Activated gamma-delta T cell treated with Interleukin-2 at 50 U/mL for 16 hours (primary cell): ENCODE results near the gene KCNQ5.
"Not testable (repeated sequence)": the region's sequence is repeated elsewhere in the genome, so short reads cannot be mapped to it uniquely, and the experiment has no call there.

Source experiments
- DNase-seq: peaks from one replicate; pipeline ENCODE4 v3.0.0-alpha.2; 2020

KCNQ5 gene

DNA sequence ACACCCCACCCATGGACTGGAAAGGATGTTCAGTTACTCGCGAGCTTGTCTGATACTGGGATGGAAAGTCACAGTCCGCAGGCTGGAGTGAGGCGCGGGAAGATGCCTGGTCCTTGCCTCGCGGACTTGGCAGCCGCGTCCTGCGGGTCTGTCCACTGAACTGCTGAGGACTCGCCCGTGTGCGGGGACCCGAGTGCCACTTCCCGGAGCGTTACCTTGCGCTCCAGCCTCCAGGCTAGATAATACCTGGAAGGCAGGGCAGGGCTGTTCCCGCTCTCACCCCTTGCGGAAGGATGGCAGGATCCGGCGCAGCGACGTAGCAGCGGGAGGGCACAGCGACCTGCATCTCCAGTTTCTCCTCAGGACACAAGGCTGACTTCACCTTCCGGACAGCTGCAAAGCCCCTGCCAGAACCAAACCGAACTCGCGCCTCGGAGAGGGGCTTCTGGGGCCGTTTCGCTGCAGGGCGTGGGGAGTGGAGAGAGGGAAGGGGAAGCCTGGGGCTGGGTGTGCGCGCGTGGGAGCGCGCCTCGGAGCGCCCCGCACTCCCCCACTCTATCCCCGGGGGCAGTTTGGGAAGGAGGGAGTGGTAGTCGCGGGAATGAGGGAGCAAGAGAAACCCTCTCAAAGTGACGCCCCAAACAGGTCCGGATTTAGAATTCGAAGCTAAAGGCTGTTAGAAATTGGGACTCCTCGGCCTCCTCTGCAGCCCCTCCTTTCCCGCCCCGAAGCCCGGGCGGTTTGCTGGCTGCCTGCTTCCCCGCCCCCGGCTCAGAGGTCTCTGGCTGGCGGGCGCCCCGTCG is at the start of gene KCNQ5:
TSS of gene KCNQ5 (plus strand) at position 774 of the 803 bp plus-strand sequence.
- peak; percentile 5 for DNase-seq

- no peak for DNase-seq
These were observed 42.0 kb upstream of the KCNQ5 start for GRCh38 chr6:72579865-72580264.

DNA sequence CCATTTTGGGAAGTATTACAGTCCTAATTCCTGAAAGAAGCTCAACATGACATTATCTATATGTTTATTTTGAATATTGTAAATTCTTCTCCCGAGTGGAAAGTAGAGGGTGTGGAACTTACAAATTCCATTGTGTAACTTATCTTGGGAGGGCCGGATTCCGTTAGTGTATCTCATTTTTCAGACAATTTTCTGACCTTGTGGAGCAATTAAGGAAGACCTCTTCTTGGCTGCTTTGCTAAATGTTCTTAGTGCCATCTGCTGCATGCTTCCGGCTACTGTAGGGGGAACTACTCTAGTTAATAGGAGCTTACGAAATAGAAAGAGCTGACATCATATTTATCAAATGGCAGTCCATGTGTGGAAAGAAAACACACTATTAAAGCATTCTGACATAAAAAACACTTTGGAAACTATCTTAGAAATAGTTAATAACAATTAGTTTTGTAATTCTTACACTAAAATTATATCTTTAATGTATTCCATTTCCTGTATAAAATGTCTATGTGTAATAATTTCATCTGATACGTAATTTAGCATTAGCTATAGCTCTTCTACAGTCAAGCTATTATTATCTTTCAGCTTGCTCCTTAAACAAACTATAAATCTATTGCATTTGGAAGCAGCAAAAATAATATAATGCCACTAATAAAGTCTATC is 41.5 kb upstream of the KCNQ5 start:
- DNase-seq = no peak

GRCh38 chr6:72580950-72581349 is 40.9 kb upstream of the KCNQ5 start:
- not testable (repeated sequence) for DNase-seq

DNA sequence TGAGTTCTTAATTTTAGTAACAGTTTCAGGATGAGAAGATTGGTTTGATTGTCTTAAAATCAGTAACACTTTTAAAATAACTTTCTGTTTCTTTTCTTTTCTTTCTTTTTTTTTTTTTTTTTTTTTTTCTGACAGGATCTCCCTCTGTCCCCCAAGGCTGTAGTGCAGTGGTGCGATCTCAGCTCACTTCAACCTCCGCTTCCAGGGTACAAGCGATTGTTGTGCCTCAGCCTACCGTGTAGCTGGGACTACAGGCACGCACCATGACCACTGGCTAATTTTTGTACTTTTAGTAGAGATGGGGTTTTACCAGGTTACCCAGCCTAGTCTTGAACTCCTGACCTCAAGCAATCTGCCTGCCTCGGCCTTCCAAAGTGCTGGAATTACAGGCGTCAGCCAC is 33.7 kb upstream of the KCNQ5 start:
- DNase-seq = no peak

DNA sequence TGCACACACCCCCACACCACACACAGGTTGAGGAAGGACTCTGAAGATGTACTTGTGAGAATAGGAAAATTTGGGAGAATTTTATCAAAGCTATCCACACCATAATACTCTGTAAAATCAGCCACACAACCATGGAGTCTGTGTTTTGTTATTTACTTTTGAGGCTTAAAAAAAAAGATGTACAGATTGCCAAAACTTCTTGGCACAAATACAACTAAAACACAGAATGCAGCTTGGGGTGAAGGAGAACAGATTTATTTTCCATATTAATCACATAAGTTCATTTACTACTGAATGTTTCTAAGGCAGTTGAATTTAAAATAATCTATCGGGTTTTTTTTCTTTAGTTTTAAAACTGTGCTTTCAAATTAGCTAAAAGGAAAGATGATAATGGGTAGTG is 32.8 kb upstream of the KCNQ5 start:
- no peak for DNase-seq

DNA sequence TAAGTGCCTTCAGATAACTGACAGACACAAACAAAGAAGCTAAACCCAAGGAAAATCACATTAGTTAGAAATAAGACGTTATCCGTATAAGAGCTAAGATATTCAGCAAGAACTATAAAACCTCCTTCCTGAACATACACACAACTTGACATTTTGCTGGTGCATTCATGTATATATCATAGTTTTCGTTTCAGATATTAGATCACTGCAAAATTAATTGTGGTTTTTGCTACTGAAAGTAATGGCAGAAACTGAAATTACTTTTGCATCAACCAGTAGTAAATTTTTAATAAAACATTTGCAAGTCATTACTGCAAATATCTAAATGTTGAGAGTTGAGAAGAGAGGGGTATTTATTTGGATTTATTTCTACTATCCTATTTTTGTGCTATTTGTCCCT is 26.1 kb upstream of the KCNQ5 start:
- no peak for DNase-seq

GRCh38 chr6:72616406-72617015 is 5.4 kb upstream of the KCNQ5 start:
- no peak for DNase-seq

GRCh38 chr6:72617721-72618120 is 4.1 kb upstream of the KCNQ5 start:
- DNase-seq = no peak

- peak; percentile 48 for DNase-seq
These were observed 1.8 kb upstream of the KCNQ5 start for GRCh38 chr6:72619883-72620696.

GRCh38 chr6:72620871-72621290 is 983 bp upstream of the KCNQ5 start:
- DNase-seq = no peak

GRCh38 chr6:72622094-72622940 is 453 bp downstream of the KCNQ5 start:
- peak; percentile 49 for DNase-seq

GRCh38 chr6:72623808-72624207 is 1.9 kb downstream of the KCNQ5 start:
- DNase-seq = no peak

GRCh38 chr6:72624557-72625160 is 2.8 kb downstream of the KCNQ5 start:
- no peak for DNase-seq

DNA sequence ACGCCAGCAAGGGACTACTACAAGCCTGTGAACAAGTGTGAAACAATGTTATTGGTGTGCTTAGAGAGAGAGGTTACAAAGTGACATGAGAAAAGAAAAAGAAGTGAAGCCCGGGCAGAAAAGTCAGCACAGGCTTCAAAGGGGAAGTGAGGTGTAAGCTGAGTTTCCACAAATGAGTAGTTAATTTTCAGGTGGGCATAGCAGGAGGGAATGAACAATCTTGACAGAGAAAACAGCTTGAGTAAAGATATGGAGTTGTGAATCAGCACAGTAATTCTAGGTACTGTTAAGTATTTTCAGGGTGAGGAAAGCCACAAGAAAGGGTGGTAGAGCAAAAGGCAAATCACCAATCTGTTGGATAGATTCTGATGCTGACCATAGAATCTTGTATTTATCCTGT is 4.3 kb downstream of the KCNQ5 start:
- no peak for DNase-seq

GRCh38 chr6:72627539-72627938 is 5.7 kb downstream of the KCNQ5 start:
- DNase-seq = no peak

GRCh38 chr6:72631480-72631879 is 9.6 kb downstream of the KCNQ5 start:
- DNase-seq = no peak

DNA sequence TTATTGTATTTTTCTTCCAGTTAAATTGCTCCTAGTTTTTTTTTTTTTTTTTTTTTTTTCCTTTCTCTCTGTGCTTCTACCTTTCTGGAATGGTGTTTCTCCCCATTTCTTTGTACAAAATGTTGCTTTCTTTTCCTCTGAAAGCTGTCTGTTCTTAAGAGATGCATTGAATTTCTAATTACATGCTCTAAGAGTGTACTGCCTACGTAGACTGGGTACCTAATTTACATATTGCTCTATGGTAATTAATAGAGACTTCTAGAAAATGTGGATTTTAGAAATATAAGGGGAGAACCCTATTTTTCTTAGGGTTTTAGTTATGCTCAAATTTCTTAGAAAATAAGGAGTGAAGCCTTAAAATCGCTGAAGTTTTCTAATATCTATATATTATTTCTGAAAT is 13.8 kb downstream of the KCNQ5 start:
- no peak for DNase-seq

GRCh38 chr6:72636215-72636614 is 14.4 kb downstream of the KCNQ5 start:
- no peak for DNase-seq

GRCh38 chr6:72636786-72637185 is 14.9 kb downstream of the KCNQ5 start:
- DNase-seq = no peak

DNA sequence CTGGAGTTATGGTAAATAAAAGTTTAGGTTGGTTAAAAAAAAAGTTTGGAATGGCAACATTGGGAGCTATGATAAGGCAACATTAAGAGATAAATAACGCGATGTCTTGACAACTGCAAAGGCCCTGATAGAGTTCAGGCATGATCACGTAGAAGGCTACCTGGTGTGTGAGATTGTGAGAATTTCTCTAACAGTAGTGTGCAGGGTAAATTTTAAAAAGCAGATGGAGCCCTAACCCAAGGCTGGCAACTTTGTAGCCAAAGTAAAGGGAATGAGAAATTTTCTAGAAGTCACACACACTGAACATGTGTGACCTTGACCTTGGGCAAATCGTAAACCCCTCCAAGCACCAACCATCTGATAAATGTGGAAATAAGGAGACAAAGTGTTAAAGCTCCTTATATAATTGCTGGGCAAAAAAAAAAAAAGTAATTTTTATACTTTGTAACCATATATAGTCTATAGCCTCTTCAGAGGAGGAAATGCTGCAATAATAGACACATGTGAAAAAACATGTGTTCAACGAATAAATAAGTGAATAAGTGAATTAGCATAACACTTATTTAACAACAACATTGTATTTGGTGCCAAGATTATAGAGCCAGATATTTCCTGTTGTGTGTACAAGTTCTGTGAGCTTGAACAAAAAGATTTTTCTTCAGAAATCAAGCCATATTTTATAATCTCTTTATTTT is 18.2 kb downstream of the KCNQ5 start:
- no peak for DNase-seq
